PFSK-1 (cell line): ENCODE results near the gene FOXC1.

Source experiments
- POLR2AphosphoS5 ChIP-seq: IDR thresholded peaks from 2 replicates; pipeline ENCODE4 v1.6.1; 2012; ENCODE audit warnings: low read depth, mild to moderate bottlenecking, control low read depth, low read length, moderate library complexity
- REST ChIP-seq, 2 experiments: IDR thresholded peaks; 2 replicates each; pipeline versions ENCODE4 v1.6.1 to v1.8.0; 2011 to 2012; ENCODE audit warnings: low read depth in 2 of 2, low read length in 2 of 2, control low read depth in 1 of 2, inconsistent platforms in 1 of 2, mild to moderate bottlenecking in 1 of 2, moderate library complexity in 1 of 2; ENCODE audit not compliant: insufficient read depth in 1 of 2

GRCh38 chr6:1657771-1658165, 48.1 kb downstream of the FOXC1 start:
- TF ChIP-seq POLR2AphosphoS5 = no peak
- TF ChIP-seq REST (IDR thresholded peaks at IDR 0.05; ENCODE audit: insufficient read depth in 1 of 2, low read depth in 2 of 2, low read length in 2 of 2) = no peak
